ENCODE data around the gene S100A8. TPM values are rescaled to one million over a fixed set of nuclear protein-coding genes. Genes with fewer than 3 reads are reported as not detected.
A peak's percentile ranks its signal among the peaks of the same experiment; 100 is the strongest.

The S100A8 gene
- total RNA-seq, 1 donor from 2014 or later = not detected

- TF ChIP-seq CTCF (conservative IDR thresholded peaks at IDR 0.05; ENCODE audit: low read depth, low read length) = no peak
- no peak for DNase-seq (ENCODE audit: low read depth)
- no peak within 1 kb of the TSS for H3K4me3 ChIP-seq (ENCODE audit: low read depth, low read length)
Observed at GRCh38 chr1:153357853-153358690, 32.8 kb downstream of the S100A8 start, which contains the start of gene S100A9. TSS of gene S100A9 (plus strand) at chr1:153357854. CDS start at chr1:153358284, 430 bp downstream.

- H3K4me3 ChIP-seq (ENCODE audit: low read depth, low read length) = no peak overlapping the region
- no peak for DNase-seq (ENCODE audit: low read depth)
- no peak for TF ChIP-seq CTCF (conservative IDR thresholded peaks at IDR 0.05; ENCODE audit: low read depth, low read length)
Observed at GRCh38 chr1:153357076-153357852, 33.6 kb downstream of the S100A8 start.

GRCh38 chr1:153356392-153357075 lies 34.3 kb downstream of the S100A8 start:
- no peak for TF ChIP-seq CTCF (conservative IDR thresholded peaks at IDR 0.05; ENCODE audit: low read depth, low read length)
- DNase-seq (ENCODE audit: low read depth) = no peak
- H3K4me3 ChIP-seq (ENCODE audit: low read depth, low read length) = no peak overlapping the region

GRCh38 chr1:153355445-153356071 lies 35.3 kb downstream of the S100A8 start:
- peak; percentile 73 for TF ChIP-seq CTCF (conservative IDR thresholded peaks at IDR 0.05; ENCODE audit: low read depth, low read length)
- no peak for DNase-seq (ENCODE audit: low read depth)
- no peak overlapping the region for H3K4me3 ChIP-seq (ENCODE audit: low read depth, low read length)

GRCh38 chr1:153354515-153355193 lies 36.2 kb downstream of the S100A8 start:
- TF ChIP-seq CTCF (conservative IDR thresholded peaks at IDR 0.05; ENCODE audit: low read depth, low read length) = no peak
- H3K4me3 ChIP-seq (ENCODE audit: low read depth, low read length) = no peak overlapping the region
- DNase-seq (ENCODE audit: low read depth) = no peak
